Erythroblast (primary cell): Measurements from ENCODE around the gene COL13A1.

Experiments used
- GATA1 ChIP-seq: IDR thresholded peaks from 2 replicates; pipeline ENCODE4 v1.6.1; 2011; ENCODE audit warnings: low read depth, mild to moderate bottlenecking, control low read depth, low read length, moderate library complexity
- POLR2A ChIP-seq: IDR thresholded peaks from 2 replicates; pipeline ENCODE4 v1.6.1; 2011; ENCODE audit warnings: mild to moderate bottlenecking, low read length

GRCh38 chr10:69893271-69893900 lies 91.7 kb downstream of the COL13A1 start:
- no peak for TF ChIP-seq POLR2A
- TF ChIP-seq GATA1, result no peak
